IMR-90 (cell line): ENCODE results near the gene HKDC1. TPM values are rescaled to one million over a fixed set of nuclear protein-coding genes. Genes with fewer than 3 reads are reported as not detected.

Experiments
- ATAC-seq: fragments of 200-7000 bp; cut with Tn5 transposase; 2 replicates; pipeline ENCODE4 v1.9.1; 2020; ENCODE audit warnings: low read depth, mild to moderate bottlenecking, moderate library complexity
- BruUV-seq: library from RNA; stranded (reverse); fragments of 400-500 nt; replicated peaks from 2 replicates; lab custom pipeline; 2021; lab: Mats Ljungman, UMichigan
- CTCF ChIA-PET: fragments of 300-600 bp; formaldehyde crosslinking; extraction: SDS; loops from one replicate; lab custom pipeline; 2021; ENCODE audit warnings: antibody characterized with exemption; lab: Yijun Ruan, JAX
- POLR2A ChIA-PET: fragments of 300-600 bp; sonication (Branson Sonifier 250); formaldehyde crosslinking; loops from one replicate; lab custom pipeline; 2022; ENCODE audit warnings: antibody characterized with exemption; ENCODE audit not compliant: unreplicated experiment; lab: Charles Lee
- DNase-seq: peaks from one replicate; pipeline ENCODE4 v3.0.0; 2013
- H2AFZ ChIP-seq: replicated peaks from 2 replicates; pipeline ENCODE3; 2013; ENCODE audit warnings: low read length, mild to moderate bottlenecking; ENCODE audit not compliant: poor library complexity
- H2AK5ac ChIP-seq: 2 replicates; pipeline ENCODE4 v1.6.1; 2013; ENCODE audit warnings: low read depth, low read length, inconsistent platforms
- H2AK9ac ChIP-seq: replicated peaks from 2 replicates; pipeline ENCODE3; 2013; ENCODE audit warnings: mild to moderate bottlenecking, low read depth, low read length, moderate library complexity; ENCODE audit not compliant: poor library complexity
- H2BK120ac ChIP-seq: 2 replicates; pipeline ENCODE4 v1.6.1; 2013; ENCODE audit warnings: low read depth, low read length, inconsistent platforms
- H2BK15ac ChIP-seq: 3 replicates; pipeline ENCODE4 v1.6.1; 2013; ENCODE audit warnings: low read depth, low read length, inconsistent platforms
- H2BK20ac ChIP-seq: 2 replicates; pipeline ENCODE4 v1.6.1; 2013; ENCODE audit warnings: low read depth, mild to moderate bottlenecking, inconsistent platforms, low read length, moderate library complexity
- H2BK5ac ChIP-seq: 2 replicates; pipeline ENCODE4 v1.6.1; 2013; ENCODE audit warnings: mild to moderate bottlenecking, low read depth, low read length, inconsistent platforms; ENCODE audit not compliant: poor library complexity, severe bottlenecking
- H3K14ac ChIP-seq: replicated peaks from 2 replicates; pipeline ENCODE4 v1.6.1; 2013; ENCODE audit warnings: low read depth, low read length, inconsistent platforms
- H3K18ac ChIP-seq: 2 replicates; pipeline ENCODE4 v1.6.1; 2013; ENCODE audit warnings: low read depth, low read length, control low read depth
- H3K23ac ChIP-seq: 2 replicates; pipeline ENCODE4 v1.6.1; 2013; ENCODE audit warnings: low read depth, low read length, inconsistent platforms
- H3K27ac ChIP-seq: 2 replicates; pipeline ENCODE4 v1.5.1; 2013; ENCODE audit warnings: mild to moderate bottlenecking, control low read depth, low read length; ENCODE audit not compliant: insufficient read depth
- H3K27me3 ChIP-seq: 2 replicates; pipeline ENCODE4 v1.6.1; 2013; ENCODE audit warnings: low read length; ENCODE audit not compliant: control insufficient read depth, insufficient read depth
- H3K36me3 ChIP-seq: 2 replicates; pipeline ENCODE4 v1.6.1; 2013; ENCODE audit warnings: low read length, mixed read lengths; ENCODE audit not compliant: control insufficient read depth, insufficient read depth
- H3K4ac ChIP-seq: 2 replicates; pipeline ENCODE4 v1.6.1; 2013; ENCODE audit warnings: low read depth, low read length, inconsistent platforms
- H3K4me1 ChIP-seq: 2 replicates; pipeline ENCODE4 v1.6.1; 2013; ENCODE audit warnings: low read length, mixed read lengths; ENCODE audit not compliant: control insufficient read depth, insufficient read depth
- H3K4me2 ChIP-seq: 2 replicates; pipeline ENCODE4 v1.6.1; 2013; ENCODE audit warnings: low read depth, mild to moderate bottlenecking, control low read depth, low read length, moderate library complexity
- H3K4me3 ChIP-seq: 2 replicates; pipeline ENCODE4 v1.5.1; 2013; ENCODE audit warnings: low read depth, mild to moderate bottlenecking, control low read depth, low read length, moderate library complexity; ENCODE audit not compliant: insufficient read depth
- H3K56ac ChIP-seq: 2 replicates; pipeline ENCODE4 v1.6.1; 2013; ENCODE audit warnings: low read length, inconsistent platforms; ENCODE audit not compliant: insufficient read depth; ENCODE audit errors: extremely low read depth
- H3K79me1 ChIP-seq, 2 experiments: 2 replicates each; pipeline ENCODE4 v1.6.1; 2013; ENCODE audit warnings: low read length in 2 of 2, inconsistent platforms in 1 of 2, low read depth in 1 of 2
- H3K9ac ChIP-seq: 2 replicates; pipeline ENCODE4 v1.6.1; 2013; ENCODE audit warnings: low read depth, low read length, control low read depth
- H3K9me1 ChIP-seq: 2 replicates; pipeline ENCODE4 v1.6.1; 2013; ENCODE audit warnings: low read length, inconsistent platforms; ENCODE audit not compliant: insufficient read depth
- H3K9me3 ChIP-seq: 2 replicates; pipeline ENCODE4 v1.6.1; 2013; ENCODE audit warnings: low read length; ENCODE audit not compliant: control insufficient read depth, insufficient read depth
- H4K20me1 ChIP-seq: 2 replicates; pipeline ENCODE4 v1.6.1; 2013; ENCODE audit warnings: low read length, inconsistent platforms; ENCODE audit not compliant: insufficient read depth
- H4K5ac ChIP-seq: 2 replicates; pipeline ENCODE4 v1.6.1; 2013; ENCODE audit warnings: mild to moderate bottlenecking, low read depth, low read length, control low read depth
- H4K8ac ChIP-seq, 2 experiments: 2 replicates each; pipeline ENCODE4 v1.6.1; 2013; ENCODE audit warnings: low read depth in 2 of 2, low read length in 2 of 2, control low read depth in 1 of 2, inconsistent platforms in 1 of 2
- H4K91ac ChIP-seq: 2 replicates; pipeline ENCODE4 v1.6.1; 2013; ENCODE audit warnings: low read depth, low read length, inconsistent platforms; ENCODE audit not compliant: insufficient read depth
- BHLHE40 ChIP-seq: fragments of 150-350 bp; IDR thresholded peaks from 2 replicates; pipeline ENCODE4 v1.6.1; 2016; ENCODE audit warnings: mild to moderate bottlenecking, low read depth, low read length
- CTCF ChIP-seq: conservative IDR thresholded peaks from 2 replicates; pipeline ENCODE4 v1.5.1; 2012; ENCODE audit warnings: mild to moderate bottlenecking, low read depth, low read length, improper control_type of control experiment
- MAFK ChIP-seq: IDR thresholded peaks from 2 replicates; pipeline ENCODE4 v1.6.1; 2012; ENCODE audit warnings: low read depth, low read length, improper control_type of control experiment
- MAZ ChIP-seq: IDR thresholded peaks from 2 replicates; pipeline ENCODE4 v1.6.1; 2012; ENCODE audit warnings: low read depth, mild to moderate bottlenecking, low read length, improper control_type of control experiment, moderate library complexity, borderline replicate concordance
- MXI1 ChIP-seq: IDR thresholded peaks from 2 replicates; pipeline ENCODE4 v1.6.1; 2012; ENCODE audit warnings: low read depth, mild to moderate bottlenecking, low read length, moderate library complexity, borderline replicate concordance
- RCOR1 ChIP-seq: IDR thresholded peaks from 2 replicates; pipeline ENCODE4 v1.6.1; 2012; ENCODE audit warnings: mild to moderate bottlenecking, low read length, improper control_type of control experiment; ENCODE audit not compliant: insufficient replicate concordance
- RFX5 ChIP-seq: IDR thresholded peaks from 2 replicates; pipeline ENCODE4 v1.8.0; 2012; ENCODE audit warnings: low read depth, mild to moderate bottlenecking, low read length, moderate library complexity
- USF2 ChIP-seq: fragments of 150-350 bp; IDR thresholded peaks from 2 replicates; pipeline ENCODE4 v1.6.1; 2017; ENCODE audit warnings: mild to moderate bottlenecking, antibody characterized with exemption, low read length, low read depth
- WGBS, 2 experiments: methylation state at CpG; one replicate each; pipeline versions ENCODE4 v1.1.5 to v1.1.7; 2013; ENCODE audit warnings: missing lambda C conversion rate in 2 of 2; ENCODE audit not compliant: insufficient read length in 1 of 2; ENCODE audit errors: extremely low coverage in 2 of 2; 5-methylcytosine and 5-hydroxymethylcytosine counted together
- dilution Hi-C: fragments of 300-500 bp; cut with HindIII; formaldehyde crosslinking; loops from one replicate; pipeline ENCODE4 v1.14.3; 2018; ENCODE audit warnings: low sequenced_read_pairs; ENCODE audit not compliant: unreplicated experiment
- in situ Hi-C: fragments of 300-500 bp; cut with MboI; formaldehyde crosslinking; loops from 3 replicates; pipeline ENCODE4 v1.14.3; 2019; ENCODE audit warnings: low sequenced_read_pairs, inconsistent platforms, mixed read lengths
- intact Hi-C: fragments of 100-400 bp; cut with micrococcal nuclease; formaldehyde crosslinking; loops from 2 replicates; pipeline ENCODE4 v1.10.0; 2022
- polyA plus RNA-seq, 3 experiments: library from polyadenylated mRNA; depleted of rRNA; stranded (reverse); fragments of >200 nt; gene quantifications; 2 replicates each; pipeline ENCODE4 v1.2.3, GENCODE V29; 2012; ENCODE audit warnings: low replicate concordance in 1 of 3
- total RNA-seq: library from RNA; depleted of rRNA; stranded (reverse); fragments of >200 nt; gene quantifications from 2 replicates; pipeline ENCODE4 v1.2.3, GENCODE V29; 2012
- TF ChIP-seq, protein P1 (sequence below): fragments of 150-350 bp; IDR thresholded peaks from 2 replicates; pipeline ENCODE4 v1.6.1; 2016; ENCODE audit warnings: low read depth, mild to moderate bottlenecking, low read length, moderate library complexity, borderline replicate concordance

HKDC1 gene
- total and polyA plus RNA-seq, 2 of the 4 experiments (the other 2 are of a cell fraction) = under 0.01 to 0.03 TPM

GRCh38 chr10:69316313-69317059 lies 96.4 kb downstream of the HKDC1 start:
- peaks cover 22% of the 10 kb centered on the region for H4K20me1 ChIP-seq

More at GRCh38 chr10:69316313-69317059, 96.4 kb downstream of the HKDC1 start:
- ATAC-seq (no peak), DNase-seq (peak; percentile 46)
- in situ Hi-C loops (no loop called here), dilution Hi-C loops (no loop called here), intact Hi-C loops (loop anchor here (5.0 kb wide), 2 partner anchors 46 to 79 kb away; no protein-coding TSS in a partner anchor)
- POLR2A ChIA-PET = no interaction called here
- Histone ChIP-seq H3K18ac (no peak overlapping the region), H3K4me1 (peaks cover 25% of the 10 kb centered on the region), H3K4me3 (no peak overlapping the region), H3K9me1 (peaks cover 30% of the 10 kb centered on the region), H3K36me3 (no peaks in the 10 kb centered on the region), H3K4me2 (no peak overlapping the region), H3K9ac (no peak overlapping the region), H3K27me3 (no peaks in the 10 kb centered on the region; the same call in 1 of the 2 replicates), H3K23ac (no peak overlapping the region), H2BK5ac (no peak overlapping the region), H3K79me1 (peaks cover 16 to 36% of the 10 kb centered on the region in 2 experiments), H4K5ac (no peak overlapping the region), H3K56ac (no peak overlapping the region), H2BK120ac (no peak overlapping the region), H2AK5ac (no peak overlapping the region), H3K9me3 (no peaks in the 10 kb centered on the region), H3K14ac (no peak overlapping the region), H3K4ac (no peak overlapping the region), H2AFZ (peak overlapping the region; percentile 68), H2BK15ac (no peak overlapping the region), H3K27ac (no peak overlapping the region), H4K8ac (no peak overlapping the region), H4K91ac (no peak overlapping the region), H2AK9ac (no peak overlapping the region), H2BK20ac (no peak overlapping the region)
- no TSS peak for BruUV-seq
- CTCF ChIA-PET = no interaction called here
- TF ChIP-seq, protein P1, sequence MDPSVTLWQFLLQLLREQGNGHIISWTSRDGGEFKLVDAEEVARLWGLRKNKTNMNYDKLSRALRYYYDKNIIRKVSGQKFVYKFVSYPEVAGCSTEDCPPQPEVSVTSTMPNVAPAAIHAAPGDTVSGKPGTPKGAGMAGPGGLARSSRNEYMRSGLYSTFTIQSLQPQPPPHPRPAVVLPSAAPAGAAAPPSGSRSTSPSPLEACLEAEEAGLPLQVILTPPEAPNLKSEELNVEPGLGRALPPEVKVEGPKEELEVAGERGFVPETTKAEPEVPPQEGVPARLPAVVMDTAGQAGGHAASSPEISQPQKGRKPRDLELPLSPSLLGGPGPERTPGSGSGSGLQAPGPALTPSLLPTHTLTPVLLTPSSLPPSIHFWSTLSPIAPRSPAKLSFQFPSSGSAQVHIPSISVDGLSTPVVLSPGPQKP = no peak
- TF ChIP-seq RCOR1 (no peak), MAFK (no peak), MXI1 (no peak), MAZ (no peak), BHLHE40 (no peak), USF2 (no peak), CTCF (no peak), RFX5 (no peak)
- WGBS, 2 experiments = no CpG with 5 or more reads among the region's 6 CpGs
